Osteoblast (primary cell): ENCODE results near the gene S100A5. TPM values are rescaled to one million over a fixed set of nuclear protein-coding genes. Genes with fewer than 3 reads are reported as not detected.
A peak's percentile ranks its signal among the peaks of the same experiment; 100 is the strongest.

Experiments used
- DNase-seq: peaks from one replicate; pipeline ENCODE4 v3.0.0; 2011; ENCODE audit warnings: low spot score, mixed read lengths; ENCODE audit not compliant: insufficient read length; ENCODE audit errors: missing footprints
- H2AFZ ChIP-seq: 2 replicates; pipeline ENCODE4 v1.6.0; 2011; ENCODE audit warnings: mild to moderate bottlenecking, low read length
- H3K27ac ChIP-seq: 2 replicates; pipeline ENCODE4 v1.5.1; 2011; ENCODE audit warnings: mild to moderate bottlenecking, low read depth, low read length, moderate library complexity
- H3K27me3 ChIP-seq: 2 replicates; pipeline ENCODE4 v1.6.0; 2012; ENCODE audit warnings: mild to moderate bottlenecking, control low read depth, inconsistent platforms, low read length, moderate library complexity; ENCODE audit not compliant: insufficient read depth
- H3K36me3 ChIP-seq: 2 replicates; pipeline ENCODE4 v1.5.1; 2011; ENCODE audit warnings: mild to moderate bottlenecking, low read length, control low read depth, moderate library complexity; ENCODE audit not compliant: insufficient read depth
- H3K4me1 ChIP-seq: 2 replicates; pipeline ENCODE4 v1.5.1; 2011; ENCODE audit warnings: mild to moderate bottlenecking, low read length, control low read depth, moderate library complexity; ENCODE audit not compliant: insufficient read depth
- H3K4me2 ChIP-seq: 2 replicates; pipeline ENCODE4 v1.6.0; 2011; ENCODE audit warnings: mild to moderate bottlenecking, low read length; ENCODE audit not compliant: insufficient read depth
- H3K4me3 ChIP-seq: fragments of 200-600 bp; sonication (generic); 3 replicates; pipeline ENCODE4 v1.5.1; 2012; ENCODE audit warnings: mild to moderate bottlenecking, low read length, inconsistent platforms; ENCODE audit not compliant: insufficient read depth
- H3K79me2 ChIP-seq: 2 replicates; pipeline ENCODE4 v1.6.0; 2012; ENCODE audit warnings: mild to moderate bottlenecking, low read length, control low read depth, inconsistent platforms; ENCODE audit not compliant: insufficient read depth
- H3K9me3 ChIP-seq: 2 replicates; pipeline ENCODE4 v1.5.1; 2011; ENCODE audit warnings: low read depth, low read length, control low read depth
- H4K20me1 ChIP-seq: 2 replicates; pipeline ENCODE4 v1.6.0; 2012; ENCODE audit warnings: mild to moderate bottlenecking, low read length, control low read depth; ENCODE audit not compliant: insufficient read depth
- total RNA-seq: library from RNA; depleted of rRNA; stranded (reverse); fragments of >200 nt; gene quantifications from 2 replicates; pipeline ENCODE4 v1.2.3, GENCODE V29; 2012
- TF ChIP-seq, protein P1 (sequence below): IDR thresholded peaks from 2 replicates; pipeline ENCODE4 v1.5.1; 2011; ENCODE audit warnings: mild to moderate bottlenecking, low read depth, low read length, moderate library complexity; ENCODE audit errors: extremely low read depth

The S100A5 gene
- total RNA-seq, 1 donor, result not detected

DNA sequence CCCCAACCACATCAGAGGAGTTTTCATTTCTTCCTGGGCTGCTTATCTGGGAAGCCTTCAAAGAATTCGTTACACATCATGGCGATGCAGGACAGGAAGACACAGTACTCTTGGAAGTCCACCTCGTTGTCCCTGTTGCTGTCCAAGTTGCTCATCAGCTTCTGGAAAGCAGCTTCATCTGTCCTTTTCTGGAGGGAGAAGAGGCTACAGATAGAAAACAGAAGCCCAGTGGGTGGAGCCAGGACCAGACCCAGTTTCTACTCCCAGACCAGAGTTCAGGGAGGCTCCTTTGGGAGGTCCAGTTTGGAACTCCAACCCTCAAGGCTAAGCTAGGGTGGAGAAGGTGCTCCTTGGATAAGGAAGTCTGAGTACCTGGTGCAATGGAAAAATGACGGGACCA lies 3.0 kb upstream of the S100A5 start:
- H2AFZ ChIP-seq, result no peak overlapping the region
- DNase-seq, result peak; percentile 50
- H3K36me3 ChIP-seq, result no peaks in the 10 kb centered on the region
- peaks cover 38% of the 10 kb centered on the region for H3K4me1 ChIP-seq
- no peak overlapping the region for H3K4me3 ChIP-seq
- H3K27me3 ChIP-seq, result no peaks in the 10 kb centered on the region
- TF ChIP-seq, protein P1, sequence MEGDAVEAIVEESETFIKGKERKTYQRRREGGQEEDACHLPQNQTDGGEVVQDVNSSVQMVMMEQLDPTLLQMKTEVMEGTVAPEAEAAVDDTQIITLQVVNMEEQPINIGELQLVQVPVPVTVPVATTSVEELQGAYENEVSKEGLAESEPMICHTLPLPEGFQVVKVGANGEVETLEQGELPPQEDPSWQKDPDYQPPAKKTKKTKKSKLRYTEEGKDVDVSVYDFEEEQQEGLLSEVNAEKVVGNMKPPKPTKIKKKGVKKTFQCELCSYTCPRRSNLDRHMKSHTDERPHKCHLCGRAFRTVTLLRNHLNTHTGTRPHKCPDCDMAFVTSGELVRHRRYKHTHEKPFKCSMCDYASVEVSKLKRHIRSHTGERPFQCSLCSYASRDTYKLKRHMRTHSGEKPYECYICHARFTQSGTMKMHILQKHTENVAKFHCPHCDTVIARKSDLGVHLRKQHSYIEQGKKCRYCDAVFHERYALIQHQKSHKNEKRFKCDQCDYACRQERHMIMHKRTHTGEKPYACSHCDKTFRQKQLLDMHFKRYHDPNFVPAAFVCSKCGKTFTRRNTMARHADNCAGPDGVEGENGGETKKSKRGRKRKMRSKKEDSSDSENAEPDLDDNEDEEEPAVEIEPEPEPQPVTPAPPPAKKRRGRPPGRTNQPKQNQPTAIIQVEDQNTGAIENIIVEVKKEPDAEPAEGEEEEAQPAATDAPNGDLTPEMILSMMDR, result no peak
- H4K20me1 ChIP-seq, result no peaks in the 10 kb centered on the region
- H3K79me2 ChIP-seq, result no peaks in the 10 kb centered on the region
- H3K27ac ChIP-seq, result peak overlapping the region; percentile 45
- peak overlapping the region; percentile 59 for H3K4me2 ChIP-seq
- H3K9me3 ChIP-seq, result no peaks in the 10 kb centered on the region

DNA sequence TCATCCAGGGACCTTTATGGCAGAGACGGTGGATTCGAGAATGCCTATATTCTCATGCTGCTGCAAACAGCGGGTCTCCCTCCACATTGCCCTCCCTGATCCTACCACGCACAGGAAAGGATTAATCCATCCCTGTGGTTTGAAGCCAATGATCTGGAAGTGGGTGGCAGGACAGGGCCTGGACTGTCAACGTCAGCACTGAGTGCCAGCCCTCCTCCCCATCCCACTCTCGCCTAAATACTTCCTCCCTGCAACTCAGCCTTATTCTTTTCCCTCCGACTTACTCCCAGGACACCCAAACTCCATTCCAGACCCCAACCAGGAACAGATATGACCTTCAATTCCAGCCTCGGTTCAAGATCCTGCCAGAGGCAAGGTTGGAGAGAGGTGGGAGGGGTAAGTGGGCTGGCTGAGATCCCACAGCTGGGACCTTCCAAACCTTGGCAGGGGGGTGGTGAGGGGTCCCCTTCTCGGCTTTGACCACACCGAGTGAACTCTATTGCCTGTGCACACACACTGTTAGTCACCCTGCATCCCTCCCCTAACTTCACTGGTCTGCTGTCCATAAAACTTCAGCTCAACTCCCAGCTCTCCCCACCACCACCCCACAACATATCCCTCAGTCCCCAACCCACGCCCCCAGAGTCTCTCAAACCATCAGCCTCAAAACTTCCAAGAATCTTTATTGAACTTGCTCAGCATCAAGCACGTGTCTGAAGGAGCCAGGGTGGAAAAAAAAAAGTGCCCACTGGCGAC lies 2.4 kb upstream of the S100A5 start:
- H2AFZ ChIP-seq, result peak overlapping the region; percentile 57
- peak overlapping the region; percentile 45 for H3K27ac ChIP-seq
- no peaks in the 10 kb centered on the region for H4K20me1 ChIP-seq
- TF ChIP-seq, protein P1, result no peak
- DNase-seq, result peak; percentile 77
- peak overlapping the region; percentile 59 for H3K4me2 ChIP-seq
- H3K4me1 ChIP-seq, result peaks cover 35% of the 10 kb centered on the region
- H3K36me3 ChIP-seq, result no peaks in the 10 kb centered on the region
- H3K4me3 ChIP-seq, result peak overlapping the region; percentile 28
- H3K27me3 ChIP-seq, result no peaks in the 10 kb centered on the region
- H3K9me3 ChIP-seq, result no peaks in the 10 kb centered on the region
- no peaks in the 10 kb centered on the region for H3K79me2 ChIP-seq

DNA sequence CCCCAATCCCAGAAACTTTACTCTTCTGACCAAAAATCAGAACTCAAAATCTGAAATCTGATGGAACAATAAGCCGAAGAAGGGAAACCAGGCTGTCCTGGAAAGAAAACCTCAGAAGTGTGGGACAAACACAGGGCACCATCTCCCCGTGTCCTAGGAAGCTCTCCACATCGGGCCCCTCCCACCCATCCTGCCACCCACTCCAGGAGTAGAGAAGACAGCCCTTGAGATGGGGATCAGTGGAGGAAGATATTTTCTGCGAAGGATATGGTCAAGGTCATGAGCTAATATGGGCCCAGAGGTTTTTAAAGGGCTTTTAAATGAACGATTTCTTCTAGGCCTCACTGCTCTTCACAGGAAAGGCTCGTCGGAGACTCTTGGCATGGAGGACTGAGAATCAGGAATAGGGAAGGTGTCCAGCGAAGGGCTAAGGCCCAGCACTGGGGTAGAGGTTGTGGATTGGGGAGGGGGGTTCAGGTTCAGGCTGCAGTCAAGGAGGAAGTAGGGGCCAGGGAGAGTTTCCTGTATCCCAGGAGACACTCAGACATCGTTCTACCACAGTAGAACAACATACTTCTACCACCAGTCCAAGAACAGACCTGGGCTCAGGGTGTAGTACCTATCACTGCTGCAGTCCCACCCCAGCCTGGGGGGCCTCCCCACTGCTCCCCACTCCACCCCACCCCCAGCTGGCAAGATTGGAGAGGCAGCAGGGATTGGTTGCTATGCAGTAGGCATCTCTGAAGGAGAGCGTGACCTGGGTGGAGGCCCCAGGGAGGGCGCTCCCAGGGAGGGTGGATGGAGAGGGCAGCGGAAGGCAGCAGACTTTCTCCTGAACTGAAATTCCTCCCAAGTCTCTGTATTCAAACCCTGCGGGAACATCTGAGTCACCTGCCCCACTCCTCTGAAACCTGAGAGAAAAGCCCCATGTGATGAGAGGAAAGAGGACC lies 1.2 kb upstream of the S100A5 start:
- no peaks in the 10 kb centered on the region for H3K79me2 ChIP-seq
- peaks cover 35% of the 10 kb centered on the region for H3K4me1 ChIP-seq
- no peaks in the 10 kb centered on the region for H3K27me3 ChIP-seq
- H3K4me3 ChIP-seq, result no peak overlapping the region
- H3K9me3 ChIP-seq, result no peaks in the 10 kb centered on the region
- H3K36me3 ChIP-seq, result no peaks in the 10 kb centered on the region
- no peak for DNase-seq
- H4K20me1 ChIP-seq, result no peaks in the 10 kb centered on the region
- no peak overlapping the region for H2AFZ ChIP-seq
- TF ChIP-seq, protein P1, result no peak
- no peak overlapping the region for H3K4me2 ChIP-seq
- no peak overlapping the region for H3K27ac ChIP-seq
